ENCODE measurements around the gene ITIH4.

The ITIH4 gene

DNA sequence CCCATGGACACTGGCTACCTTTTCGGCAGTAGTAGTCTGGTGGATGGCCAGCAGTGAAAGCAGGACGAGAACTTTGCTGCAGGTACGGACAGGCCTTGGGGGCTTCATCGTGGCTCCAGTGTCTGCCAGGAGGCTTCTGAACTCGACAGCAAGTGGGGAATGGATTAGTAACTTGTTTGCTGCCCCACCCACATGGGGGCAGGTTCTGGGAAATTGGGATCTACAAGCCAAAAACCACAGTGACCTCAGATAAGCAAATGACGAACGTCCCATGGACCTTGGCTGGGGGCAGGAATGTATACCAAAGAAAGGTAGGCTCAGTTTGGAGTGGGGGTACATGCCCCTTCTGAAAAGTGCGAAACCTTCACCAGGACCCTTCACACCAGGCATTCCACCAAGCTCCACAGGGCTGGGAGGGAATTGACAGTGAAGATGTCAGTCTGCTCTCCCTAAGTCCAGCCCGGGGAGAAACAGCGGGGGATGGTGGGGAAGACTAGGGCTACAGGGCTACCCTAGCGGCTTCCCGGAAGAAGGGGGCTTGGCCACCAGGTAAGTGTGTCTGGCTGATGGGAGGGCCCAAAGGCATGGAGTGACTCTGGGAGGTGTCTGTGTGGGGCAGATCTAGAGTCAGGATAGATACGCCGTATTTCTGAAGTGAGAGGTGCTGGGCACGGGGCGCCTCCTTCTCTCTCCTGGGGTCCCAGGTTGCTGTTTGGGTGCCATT is at the start of gene ITIH4:
TSS of gene ITIH4 (minus strand) at position 138 of the 724 bp plus-strand sequence. CDS start at position 108, 30 bp downstream.
- Mint-ChIP-seq H3K36me3 (ENCODE audit: low read depth) (no peaks in the 10 kb centered on the region), H3K4me3 (no peak within 1 kb of the TSS), H3K27ac (peak within 1 kb of the TSS; percentile 60), H3K4me1 (peaks cover 56% of the 10 kb centered on the region), H3K9me3 (no peaks in the 10 kb centered on the region), H3K27me3 (ENCODE audit: low read depth, poor library complexity) (no peaks in the 10 kb centered on the region)
- TF ChIP-seq, protein P1, sequence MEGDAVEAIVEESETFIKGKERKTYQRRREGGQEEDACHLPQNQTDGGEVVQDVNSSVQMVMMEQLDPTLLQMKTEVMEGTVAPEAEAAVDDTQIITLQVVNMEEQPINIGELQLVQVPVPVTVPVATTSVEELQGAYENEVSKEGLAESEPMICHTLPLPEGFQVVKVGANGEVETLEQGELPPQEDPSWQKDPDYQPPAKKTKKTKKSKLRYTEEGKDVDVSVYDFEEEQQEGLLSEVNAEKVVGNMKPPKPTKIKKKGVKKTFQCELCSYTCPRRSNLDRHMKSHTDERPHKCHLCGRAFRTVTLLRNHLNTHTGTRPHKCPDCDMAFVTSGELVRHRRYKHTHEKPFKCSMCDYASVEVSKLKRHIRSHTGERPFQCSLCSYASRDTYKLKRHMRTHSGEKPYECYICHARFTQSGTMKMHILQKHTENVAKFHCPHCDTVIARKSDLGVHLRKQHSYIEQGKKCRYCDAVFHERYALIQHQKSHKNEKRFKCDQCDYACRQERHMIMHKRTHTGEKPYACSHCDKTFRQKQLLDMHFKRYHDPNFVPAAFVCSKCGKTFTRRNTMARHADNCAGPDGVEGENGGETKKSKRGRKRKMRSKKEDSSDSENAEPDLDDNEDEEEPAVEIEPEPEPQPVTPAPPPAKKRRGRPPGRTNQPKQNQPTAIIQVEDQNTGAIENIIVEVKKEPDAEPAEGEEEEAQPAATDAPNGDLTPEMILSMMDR (IDR thresholded peaks at IDR 0.05) = no peak
- DNase-seq = no peak

DNA sequence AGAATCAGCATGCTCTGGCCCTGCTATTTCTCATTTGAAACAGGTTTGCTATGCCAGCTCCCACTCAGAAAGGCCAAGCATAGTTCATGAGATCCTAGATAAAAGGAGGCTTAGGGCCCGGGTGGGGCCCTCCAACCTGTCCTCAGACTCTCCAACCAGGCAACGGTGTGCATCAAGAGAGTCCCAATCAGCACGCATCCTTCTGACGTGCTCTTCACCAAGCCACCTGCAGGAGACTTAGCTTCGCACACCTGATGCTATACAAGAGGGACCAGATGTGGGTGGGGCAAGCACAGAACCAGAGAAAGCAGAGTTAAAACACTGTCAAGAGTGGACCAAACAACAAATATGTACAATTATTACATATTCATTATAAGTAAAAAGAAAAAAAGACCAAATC is 49.6 kb upstream of the ITIH4 start:
- Mint-ChIP-seq H3K36me3 (ENCODE audit: low read depth) (peaks cover 7% of the 10 kb centered on the region), H3K27me3 (ENCODE audit: low read depth, poor library complexity) (peaks cover 3% of the 10 kb centered on the region), H3K9me3 (peaks cover 3% of the 10 kb centered on the region), H3K27ac (no peak overlapping the region), H3K4me3 (no peak overlapping the region), H3K4me1 (peaks cover 8% of the 10 kb centered on the region)
- no peak for DNase-seq
- TF ChIP-seq, protein P1 (IDR thresholded peaks at IDR 0.05) = no peak

DNA sequence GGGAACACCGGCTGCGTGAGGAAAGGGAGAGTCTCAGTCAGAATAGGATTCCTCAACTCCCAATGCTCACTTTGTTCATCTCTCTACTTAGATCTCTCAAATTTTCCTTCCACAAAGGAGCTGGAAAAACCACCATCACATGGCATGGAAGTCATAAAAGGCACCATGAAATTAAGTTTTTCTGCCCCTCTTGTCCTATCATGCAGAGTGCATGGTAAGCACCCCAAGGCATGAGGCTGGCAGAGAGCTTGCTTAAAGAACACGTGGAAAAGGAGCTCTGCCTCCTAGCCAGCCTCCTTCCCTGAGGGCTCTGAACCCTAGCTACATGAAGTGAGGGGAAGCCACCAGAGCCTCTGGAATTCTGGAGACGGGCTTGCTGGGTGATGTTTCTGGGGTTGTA is 49.1 kb upstream of the ITIH4 start:
- Mint-ChIP-seq H3K4me1 (peaks cover 9% of the 10 kb centered on the region), H3K4me3 (no peak overlapping the region), H3K27me3 (ENCODE audit: low read depth, poor library complexity) (peaks cover 3% of the 10 kb centered on the region), H3K9me3 (no peaks in the 10 kb centered on the region), H3K36me3 (ENCODE audit: low read depth) (peaks cover 2% of the 10 kb centered on the region), H3K27ac (no peak overlapping the region)
- DNase-seq = no peak
- TF ChIP-seq, protein P1 (IDR thresholded peaks at IDR 0.05) = no peak

DNA sequence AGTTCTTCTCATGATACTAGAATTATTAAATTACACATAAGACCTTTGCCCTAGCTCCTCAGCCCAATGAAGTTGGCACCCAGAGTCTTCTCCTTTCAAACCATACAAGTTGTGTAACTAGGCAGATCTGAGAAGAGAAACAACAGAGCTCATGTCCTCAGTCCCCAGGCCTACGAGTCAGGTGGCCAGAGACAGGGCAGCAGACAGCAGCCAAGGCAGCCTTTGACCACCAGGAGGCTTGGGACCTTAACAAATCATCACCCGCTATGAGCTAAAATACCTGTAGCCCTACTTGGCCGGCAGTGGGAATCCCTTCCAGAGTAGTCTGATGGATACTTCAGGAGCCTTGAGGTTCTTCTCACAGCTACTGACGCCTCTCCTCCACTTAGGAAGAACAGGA is 48.6 kb upstream of the ITIH4 start:
- peaks cover 3% of the 10 kb centered on the region for H3K27me3 Mint-ChIP-seq (ENCODE audit: low read depth, poor library complexity)
- no peak overlapping the region for H3K27ac Mint-ChIP-seq
- H3K4me1 Mint-ChIP-seq = peaks cover 9% of the 10 kb centered on the region
- no peaks in the 10 kb centered on the region for H3K36me3 Mint-ChIP-seq (ENCODE audit: low read depth)
- H3K9me3 Mint-ChIP-seq = no peaks in the 10 kb centered on the region
- no peak for DNase-seq
- TF ChIP-seq, protein P1 (IDR thresholded peaks at IDR 0.05) = no peak
- no peak overlapping the region for H3K4me3 Mint-ChIP-seq

DNA sequence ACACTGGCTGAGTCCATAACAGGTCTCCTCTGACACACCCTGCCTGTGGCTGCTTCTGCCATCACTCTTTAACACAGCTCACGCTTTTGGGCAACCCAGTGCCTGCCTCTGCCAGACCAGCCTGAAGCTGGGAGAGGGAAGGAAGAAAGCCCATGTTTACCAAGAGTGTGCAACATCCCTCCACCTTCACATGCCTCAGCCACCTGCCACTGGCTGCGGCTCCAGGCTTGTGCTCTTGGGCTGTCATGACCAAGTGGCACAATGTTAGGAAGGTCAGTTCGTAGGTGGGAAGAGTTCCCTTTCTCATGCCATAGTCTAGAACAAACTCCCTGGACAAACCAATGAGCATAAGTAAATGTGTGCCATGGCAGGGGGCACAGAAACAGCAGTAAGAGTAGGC is 46.6 kb upstream of the ITIH4 start:
- H3K9me3 Mint-ChIP-seq = no peaks in the 10 kb centered on the region
- H3K4me3 Mint-ChIP-seq = no peak overlapping the region
- H3K27me3 Mint-ChIP-seq (ENCODE audit: low read depth, poor library complexity) = peaks cover 3% of the 10 kb centered on the region
- H3K4me1 Mint-ChIP-seq = peaks cover 12% of the 10 kb centered on the region
- no peak for DNase-seq
- TF ChIP-seq, protein P1 (IDR thresholded peaks at IDR 0.05) = no peak
- no peak overlapping the region for H3K27ac Mint-ChIP-seq
- H3K36me3 Mint-ChIP-seq (ENCODE audit: low read depth) = no peaks in the 10 kb centered on the region
